OCI-LY7 (cell line): ENCODE data around the gene MINDY3. TPM values are rescaled to one million over a fixed set of nuclear protein-coding genes. Genes with fewer than 3 reads are reported as not detected.

Experiments used
- BruUV-seq: library from RNA; stranded (reverse); fragments of 400-500 nt; replicated peaks from 2 replicates; lab custom pipeline; 2021; lab: Mats Ljungman, UMichigan
- CTCF ChIA-PET: fragments of 300-600 bp; sonication (Branson Sonifier 250); formaldehyde crosslinking; loops from one replicate; lab custom pipeline; 2022; ENCODE audit warnings: antibody characterized with exemption; ENCODE audit not compliant: unreplicated experiment; lab: Charles Lee
- POLR2A ChIA-PET: fragments of 300-600 bp; sonication (Branson Sonifier 250); formaldehyde crosslinking; loops from one replicate; lab custom pipeline; 2022; ENCODE audit warnings: antibody characterized with exemption; lab: Charles Lee
- DNase-seq: peaks from one replicate; pipeline ENCODE4 v3.0.0-alpha.2; 2015; ENCODE audit warnings: low spot score
- H2AFZ ChIP-seq: fragments of 200-600 bp; sonication (generic), shearing (Covaris generic); 2 replicates; pipeline ENCODE4 v1.6.1; 2014; ENCODE audit warnings: mild to moderate bottlenecking, antibody characterized with exemption, low read length, moderate library complexity
- H3K27ac ChIP-seq: fragments of 200-600 bp; sonication (generic); 2 replicates; pipeline ENCODE4 v1.5.1; 2014; ENCODE audit warnings: mixed run types, low read depth, mild to moderate bottlenecking, moderate library complexity, low read length, inconsistent platforms; ENCODE audit not compliant: poor library complexity, severe bottlenecking
- H3K36me3 ChIP-seq: fragments of 200-600 bp; sonication (generic); 2 replicates; pipeline ENCODE4 v1.6.1; 2014; ENCODE audit warnings: mild to moderate bottlenecking, antibody characterized with exemption, low read length, moderate library complexity, mixed read lengths; ENCODE audit not compliant: insufficient read depth
- H3K4me1 ChIP-seq: fragments of 200-600 bp; sonication (generic); 2 replicates; pipeline ENCODE4 v1.5.1; 2014; ENCODE audit warnings: mild to moderate bottlenecking, low read length; ENCODE audit not compliant: insufficient read depth, poor library complexity, severe bottlenecking
- H3K4me2 ChIP-seq: fragments of 200-600 bp; sonication (generic); 2 replicates; pipeline ENCODE4 v1.6.1; 2014; ENCODE audit warnings: mild to moderate bottlenecking, low read length
- H3K4me3 ChIP-seq: fragments of 200-600 bp; sonication (generic); 2 replicates; pipeline ENCODE4 v1.5.1; 2014; ENCODE audit warnings: mild to moderate bottlenecking, low read depth, low read length; ENCODE audit not compliant: poor library complexity, severe bottlenecking
- H3K79me2 ChIP-seq: fragments of 200-600 bp; sonication (generic); 2 replicates; pipeline ENCODE4 v1.6.1; 2016; ENCODE audit warnings: low read depth, mild to moderate bottlenecking, low read length, moderate library complexity, mixed read lengths; ENCODE audit not compliant: insufficient read depth
- H3K9me2 ChIP-seq: fragments of 200-600 bp; sonication (generic); 2 replicates; pipeline ENCODE4 v1.6.1; 2016; ENCODE audit warnings: mild to moderate bottlenecking, low read length, mixed read lengths; ENCODE audit not compliant: insufficient read depth
- H3K9me3 ChIP-seq: fragments of 200-600 bp; sonication (generic); 2 replicates; pipeline ENCODE4 v1.6.1; 2014; ENCODE audit warnings: mild to moderate bottlenecking, mixed run types, low read length, mixed read lengths
- H4K20me1 ChIP-seq: fragments of 200-600 bp; sonication (generic); 2 replicates; pipeline ENCODE4 v1.6.1; 2014; ENCODE audit warnings: mild to moderate bottlenecking, antibody characterized with exemption, low read length, moderate library complexity, mixed read lengths; ENCODE audit not compliant: insufficient read depth
- CTCF ChIP-seq: fragments of 200-600 bp; sonication (generic); conservative IDR thresholded peaks from 2 replicates; pipeline ENCODE4 v1.5.1; 2014; ENCODE audit warnings: mild to moderate bottlenecking, antibody characterized with exemption, low read length, moderate library complexity, mixed read lengths
- EZH2phosphoT487 ChIP-seq: fragments of 200-600 bp; sonication (generic); IDR thresholded peaks from 2 replicates; pipeline ENCODE4 v1.6.1; 2018; ENCODE audit warnings: low read depth, borderline replicate concordance, mild to moderate bottlenecking, mixed run types, antibody characterized with exemption, low read length, moderate library complexity, mixed read lengths
- intact Hi-C: fragments of 100-400 bp; cut with micrococcal nuclease; formaldehyde crosslinking; loops from one replicate; pipeline ENCODE4 v1.10.0; 2022; ENCODE audit not compliant: unreplicated experiment
- total RNA-seq, 2 experiments: library from RNA; depleted of rRNA in 1 of 2; stranded (reverse); fragments of >200 nt in 1 of 2; shearing (Covaris generic) in 1 of 2; gene quantifications; 2 replicates each; pipeline ENCODE4 v1.2.3, GENCODE V29; 2014 to 2022

Gene MINDY3
- total RNA-seq, 2 experiments from 2014 or later: 15.7 to 23.3 TPM

DNA sequence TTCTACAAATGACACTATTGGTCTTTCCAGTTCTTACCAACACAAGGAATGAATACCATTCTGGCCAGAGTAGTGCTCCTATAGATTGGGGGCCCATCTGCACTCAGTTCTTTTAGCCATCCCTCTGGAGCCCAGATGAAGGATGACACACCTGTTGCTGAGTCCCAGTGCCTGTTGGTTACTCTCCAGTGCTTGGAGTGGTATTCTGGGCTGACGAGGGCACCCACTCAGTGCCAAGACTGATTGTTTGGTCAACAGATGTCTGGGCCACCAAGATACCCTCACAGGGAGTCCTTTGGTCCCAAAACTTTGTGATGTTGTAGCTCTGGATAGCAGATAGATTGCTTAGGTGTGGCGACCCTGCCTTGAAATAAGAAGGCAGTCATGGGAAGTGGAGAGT lies 116.9 kb downstream of the MINDY3 start:
- POLR2A ChIA-PET: interaction anchor here (0.6 kb wide), 1 partner anchor 97 kb away, joined by 3 read pairs; no protein-coding TSS in a partner anchor
- Histone ChIP-seq H3K4me2 (no peak overlapping the region), H3K27ac (no peak overlapping the region), H3K9me2 (no peaks in the 10 kb centered on the region), H3K9me3 (no peaks in the 10 kb centered on the region), H2AFZ (no peak overlapping the region), H3K36me3 (no peaks in the 10 kb centered on the region), H3K4me3 (no peak overlapping the region), H3K79me2 (no peaks in the 10 kb centered on the region), H3K4me1 (no peaks in the 10 kb centered on the region), H4K20me1 (no peaks in the 10 kb centered on the region)
- TF ChIP-seq EZH2phosphoT487: no peak
- no peak for TF ChIP-seq CTCF
- no TSS peak for BruUV-seq
- intact Hi-C loops: no loop called here
- CTCF ChIA-PET: no interaction called here
- no peak for DNase-seq

- Histone ChIP-seq H3K27ac (no peak overlapping the region), H3K9me2 (no peaks in the 10 kb centered on the region), H4K20me1 (no peaks in the 10 kb centered on the region), H3K36me3 (no peaks in the 10 kb centered on the region), H3K4me1 (no peaks in the 10 kb centered on the region), H3K79me2 (no peaks in the 10 kb centered on the region), H3K9me3 (no peaks in the 10 kb centered on the region), H2AFZ (no peak overlapping the region), H3K4me2 (no peak overlapping the region), H3K4me3 (no peak overlapping the region)
- CTCF ChIA-PET: no interaction called here
- no peak for DNase-seq
- intact Hi-C loops: no loop called here
- TF ChIP-seq EZH2phosphoT487 (no peak), CTCF (no peak)
- no TSS peak for BruUV-seq
- POLR2A ChIA-PET: no interaction called here
Observed at GRCh38 chr10:15742836-15743235, 117.5 kb downstream of the MINDY3 start.

GRCh38 chr10:15742102-15742501 lies 118.2 kb downstream of the MINDY3 start:
- H3K4me1 ChIP-seq: no peaks in the 10 kb centered on the region
- no peak for TF ChIP-seq EZH2phosphoT487
- TF ChIP-seq CTCF: no peak
- H3K9me2 ChIP-seq: no peaks in the 10 kb centered on the region
- H4K20me1 ChIP-seq: no peaks in the 10 kb centered on the region
- H3K27ac ChIP-seq: no peak overlapping the region
- POLR2A ChIA-PET: no interaction called here
- H2AFZ ChIP-seq: no peak overlapping the region
- no peaks in the 10 kb centered on the region for H3K9me3 ChIP-seq
- H3K36me3 ChIP-seq: no peaks in the 10 kb centered on the region
- intact Hi-C loops: no loop called here
- BruUV-seq: no TSS peak
- no peaks in the 10 kb centered on the region for H3K79me2 ChIP-seq
- H3K4me2 ChIP-seq: no peak overlapping the region
- DNase-seq: no peak
- CTCF ChIA-PET: no interaction called here
- H3K4me3 ChIP-seq: no peak overlapping the region
